ENCODE results near the gene MRPL36. TPM values are rescaled to one million over a fixed set of nuclear protein-coding genes. Genes with fewer than 3 reads are reported as not detected.

MRPL36 gene
- total and polyA plus RNA-seq, 9 of the 15 experiments (the other 6 are each of a cell fraction or from before 2014, with no cell fraction given): 78.3 to 557 (median 124) TPM

- H3K27me3 ChIP-seq (ENCODE audit: control insufficient read depth in 2 of 2, insufficient read depth in 2 of 2, low read length in 2 of 2): no peaks in the 10 kb centered on the region
- 93% methylated on average over 24 of the region's 30 CpGs for WGBS (ENCODE audit: insufficient coverage, low coverage, missing lambda C conversion rate)
- in situ Hi-C loops (cut with MboI): no loop called here
- FAIRE-seq (no peak), ATAC-seq (no peak), DNase-seq (ENCODE audit: extremely low read depth in 1 of 4, low spot score in 3 of 4) (no peak)
- no TSS peak for BruUV-seq (replicated peaks)
- peaks cover 99% of the 10 kb centered on the region for H3K36me3 ChIP-seq (ENCODE audit: control insufficient read depth, insufficient read depth, low read length)
- H2AFZ ChIP-seq (ENCODE audit: low read depth, low read length): no peak overlapping the region
- peaks cover 4% of the 10 kb centered on the region for H4K20me1 ChIP-seq (replicated peaks; ENCODE audit: control insufficient read depth, insufficient read depth, low read length)
- H3K79me2 ChIP-seq (ENCODE audit: control insufficient read depth, insufficient read depth, low read length): peaks cover 38% of the 10 kb centered on the region
- ChIA-PET POLR2A (interaction anchor here (0.6 to 1.6 kb wide), 2 partner anchors 12 to 85 kb away, joined by 3 to 4 read pairs; no protein-coding TSS in a partner anchor), CTCF (ENCODE audit: low intra/inter-chr PET ratio) (no interaction called here)
- no peak overlapping the region; a peak in 1 of 4 replicates for H3K9ac ChIP-seq (ENCODE audit: insufficient read depth in 1 of 2, low read depth in 2 of 2, low read length in 2 of 2)
- H3K27ac ChIP-seq (ENCODE audit: extremely low read depth, low read depth, low read length): no peak overlapping the region
- peaks cover 4% of the 10 kb centered on the region for H3K9me1 ChIP-seq (ENCODE audit: control insufficient read depth, insufficient read depth, low read length)
- no peaks in the 10 kb centered on the region for H3K9me3 ChIP-seq (replicated peaks; ENCODE audit: control insufficient read depth, insufficient read depth, low read depth, low read length)
- intact Hi-C loops (cut with micrococcal nuclease): no loop called here
- H3K4me2 ChIP-seq (ENCODE audit: insufficient read depth, low read length): no peak overlapping the region
- TF ChIP-seq, protein P1, sequence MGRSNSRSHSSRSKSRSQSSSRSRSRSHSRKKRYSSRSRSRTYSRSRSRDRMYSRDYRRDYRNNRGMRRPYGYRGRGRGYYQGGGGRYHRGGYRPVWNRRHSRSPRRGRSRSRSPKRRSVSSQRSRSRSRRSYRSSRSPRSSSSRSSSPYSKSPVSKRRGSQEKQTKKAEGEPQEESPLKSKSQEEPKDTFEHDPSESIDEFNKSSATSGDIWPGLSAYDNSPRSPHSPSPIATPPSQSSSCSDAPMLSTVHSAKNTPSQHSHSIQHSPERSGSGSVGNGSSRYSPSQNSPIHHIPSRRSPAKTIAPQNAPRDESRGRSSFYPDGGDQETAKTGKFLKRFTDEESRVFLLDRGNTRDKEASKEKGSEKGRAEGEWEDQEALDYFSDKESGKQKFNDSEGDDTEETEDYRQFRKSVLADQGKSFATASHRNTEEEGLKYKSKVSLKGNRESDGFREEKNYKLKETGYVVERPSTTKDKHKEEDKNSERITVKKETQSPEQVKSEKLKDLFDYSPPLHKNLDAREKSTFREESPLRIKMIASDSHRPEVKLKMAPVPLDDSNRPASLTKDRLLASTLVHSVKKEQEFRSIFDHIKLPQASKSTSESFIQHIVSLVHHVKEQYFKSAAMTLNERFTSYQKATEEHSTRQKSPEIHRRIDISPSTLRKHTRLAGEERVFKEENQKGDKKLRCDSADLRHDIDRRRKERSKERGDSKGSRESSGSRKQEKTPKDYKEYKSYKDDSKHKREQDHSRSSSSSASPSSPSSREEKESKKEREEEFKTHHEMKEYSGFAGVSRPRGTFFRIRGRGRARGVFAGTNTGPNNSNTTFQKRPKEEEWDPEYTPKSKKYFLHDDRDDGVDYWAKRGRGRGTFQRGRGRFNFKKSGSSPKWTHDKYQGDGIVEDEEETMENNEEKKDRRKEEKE (IDR thresholded peaks at IDR 0.05; ENCODE audit: borderline replicate concordance in 1 of 2, control insufficient read depth in 1 of 2, low read depth in 2 of 2, low read length in 1 of 2): no peak
- peak; percentile 61 for TF ChIP-seq POLR2G (IDR thresholded peaks at IDR 0.05; ENCODE audit: low read depth, low read length)
- no peak for TF ChIP-seq ZNF277 (CRISPR knock-in tag; IDR thresholded peaks at IDR 0.05; ENCODE audit: borderline replicate concordance)
- TF ChIP-seq ADNP (tag; IDR thresholded peaks at IDR 0.05): no peak
- no peak for TF ChIP-seq NR2F6 (CRISPR knock-in tag; IDR thresholded peaks at IDR 0.05)
- no peak overlapping the region for H3K4me3 ChIP-seq
- H3K4me1 ChIP-seq (replicated peaks in 1 of 2; ENCODE audit: control insufficient read depth in 2 of 2, insufficient read depth in 2 of 2, low read length in 2 of 2): peaks cover 0 to 4% of the 10 kb centered on the region in 2 experiments; a peak in 1 of 5 replicates
These were observed 14.8 kb upstream of the MRPL36 start for GRCh38 chr5:1814183-1815020.

Measured in K562 (cell line).